ENCODE measurements around the gene CPED1. TPM values are rescaled to one million over a fixed set of nuclear protein-coding genes. Genes with fewer than 3 reads are reported as not detected.

The CPED1 gene
- total RNA-seq, 2 donors from 2014 or later = 77.4 to 126 TPM

GRCh38 chr7:121276313-121276712 is 287.8 kb downstream of the CPED1 start:
- Histone ChIP-seq H3K9me3 (no peaks in the 10 kb centered on the region), H3K27ac (no peak overlapping the region), H3K4me1 (ENCODE audit: control insufficient read depth in 1 of 2, low read depth in 2 of 2) (peaks cover 3 to 13% of the 10 kb centered on the region in 2 donors), H3K27me3 (replicated peaks; ENCODE audit: insufficient read depth) (no peaks in the 10 kb centered on the region), H3K4me3 (no peak overlapping the region), H3K36me3 (no peaks in the 10 kb centered on the region)
- no peak for ATAC-seq (ENCODE audit: insufficient number of reproducible peaks, low FRiP score, low read depth)
- no peak for TF ChIP-seq CTCF (IDR thresholded peaks at IDR 0.05)
- DNase-seq (ENCODE audit: low spot score) = no peak

- no peak overlapping the region for H3K4me3 ChIP-seq
- no peaks in the 10 kb centered on the region for H3K9me3 ChIP-seq
- no peaks in the 10 kb centered on the region for H3K36me3 ChIP-seq
- H3K27me3 ChIP-seq (replicated peaks; ENCODE audit: insufficient read depth) = no peaks in the 10 kb centered on the region
- ATAC-seq (ENCODE audit: insufficient number of reproducible peaks, low FRiP score, low read depth) (no peak), DNase-seq (ENCODE audit: low spot score) (no peak)
- peak overlapping the region in 1 of 2 donors; percentile 25 for H3K27ac ChIP-seq
- no peak for TF ChIP-seq CTCF (IDR thresholded peaks at IDR 0.05)
- H3K4me1 ChIP-seq (ENCODE audit: control insufficient read depth in 1 of 2, low read depth in 2 of 2) = peaks cover 3 to 13% of the 10 kb centered on the region in 2 donors
Measured at GRCh38 chr7:121278120-121279021, 289.9 kb downstream of the CPED1 start.

GRCh38 chr7:121279060-121279620 is 290.6 kb downstream of the CPED1 start:
- peak overlapping the region in 1 of 2 donors; percentile 25 for H3K27ac ChIP-seq
- no peak for TF ChIP-seq CTCF (IDR thresholded peaks at IDR 0.05)
- no peak overlapping the region for H3K4me3 ChIP-seq
- no peaks in the 10 kb centered on the region for H3K27me3 ChIP-seq (replicated peaks; ENCODE audit: insufficient read depth)
- DNase-seq (ENCODE audit: low spot score) (no peak), ATAC-seq (ENCODE audit: insufficient number of reproducible peaks, low FRiP score, low read depth) (no peak)
- H3K4me1 ChIP-seq (ENCODE audit: control insufficient read depth in 1 of 2, low read depth in 2 of 2) = peaks cover 3 to 13% of the 10 kb centered on the region in 2 donors
- no peaks in the 10 kb centered on the region for H3K9me3 ChIP-seq
- H3K36me3 ChIP-seq = no peaks in the 10 kb centered on the region

- ATAC-seq (ENCODE audit: insufficient number of reproducible peaks, low FRiP score, low read depth) (no peak), DNase-seq (ENCODE audit: low spot score) (no peak)
- Histone ChIP-seq H3K27me3 (replicated peaks; ENCODE audit: insufficient read depth) (no peaks in the 10 kb centered on the region), H3K4me1 (ENCODE audit: control insufficient read depth in 1 of 2, low read depth in 2 of 2) (peaks cover 3 to 13% of the 10 kb centered on the region in 2 donors), H3K4me3 (no peak overlapping the region), H3K27ac (no peak overlapping the region), H3K9me3 (no peaks in the 10 kb centered on the region), H3K36me3 (peaks cover 4% of the 10 kb centered on the region)
- no peak for TF ChIP-seq CTCF (IDR thresholded peaks at IDR 0.05)
Measured at GRCh38 chr7:121279822-121280221, 291.3 kb downstream of the CPED1 start.

- Histone ChIP-seq H3K27me3 (replicated peaks; ENCODE audit: insufficient read depth) (no peaks in the 10 kb centered on the region), H3K4me1 (ENCODE audit: control insufficient read depth in 1 of 2, low read depth in 2 of 2) (peaks cover 3 to 13% of the 10 kb centered on the region in 2 donors), H3K9me3 (no peaks in the 10 kb centered on the region), H3K36me3 (peaks cover 4% of the 10 kb centered on the region), H3K27ac (no peak overlapping the region), H3K4me3 (no peak overlapping the region)
- TF ChIP-seq CTCF (IDR thresholded peaks at IDR 0.05) = no peak
- ATAC-seq (ENCODE audit: insufficient number of reproducible peaks, low FRiP score, low read depth) = no peak
- DNase-seq (ENCODE audit: low spot score) = no peak
Measured at GRCh38 chr7:121280656-121281055, 292.1 kb downstream of the CPED1 start.
